Activated T-helper 1 cell treated with anti-CD3 and anti-CD28 coated beads, Interleukin-12 subunit alpha, Interleukin-12 subunit beta, Interleukin-2, Interleukin-4 antibody, amounts not matched to agents 30 ng/mL and 10 ng/mL and 1 ng/mL, durations not matched to agents 14 hours and 24 hours and 36 hours (primary cell): ENCODE measurements around the gene PPM1G. TPM values are rescaled to one million over a fixed set of nuclear protein-coding genes. Genes with fewer than 3 reads are reported as not detected.

ENCODE experiments used
- DNase-seq: peaks from one replicate; pipeline ENCODE4 v3.0.0; 2021; ENCODE audit warnings: low spot score
- H3K27ac Mint-ChIP-seq: one replicate; pipeline ENCODE4 v1.8.0; 2021; ENCODE audit warnings: mild to moderate bottlenecking, mixed read lengths
- H3K27me3 Mint-ChIP-seq: one replicate; pipeline ENCODE4 v1.8.0; 2022; ENCODE audit warnings: mild to moderate bottlenecking, moderate library complexity, mixed read lengths; ENCODE audit not compliant: insufficient read depth
- H3K36me3 Mint-ChIP-seq: one replicate; pipeline ENCODE4 v1.8.0; 2021; ENCODE audit warnings: low read depth, mixed read lengths
- H3K4me1 Mint-ChIP-seq: one replicate; pipeline ENCODE4 v1.8.0; 2021; ENCODE audit warnings: low read depth, mixed read lengths
- H3K4me3 Mint-ChIP-seq: one replicate; pipeline ENCODE4 v1.8.0; 2021; ENCODE audit warnings: mild to moderate bottlenecking, moderate library complexity, mixed read lengths
- H3K9me3 Mint-ChIP-seq: one replicate; pipeline ENCODE4 v1.8.0; 2021; ENCODE audit warnings: mixed read lengths
- intact Hi-C: fragments of 100-400 bp; cut with micrococcal nuclease; formaldehyde crosslinking; loops from one replicate; pipeline ENCODE4 v1.15.1; 2024
- total RNA-seq: library from RNA; stranded (reverse); gene quantifications from 2 replicates; pipeline ENCODE4 v1.2.3, GENCODE V29; 2022

The PPM1G gene, protein sequence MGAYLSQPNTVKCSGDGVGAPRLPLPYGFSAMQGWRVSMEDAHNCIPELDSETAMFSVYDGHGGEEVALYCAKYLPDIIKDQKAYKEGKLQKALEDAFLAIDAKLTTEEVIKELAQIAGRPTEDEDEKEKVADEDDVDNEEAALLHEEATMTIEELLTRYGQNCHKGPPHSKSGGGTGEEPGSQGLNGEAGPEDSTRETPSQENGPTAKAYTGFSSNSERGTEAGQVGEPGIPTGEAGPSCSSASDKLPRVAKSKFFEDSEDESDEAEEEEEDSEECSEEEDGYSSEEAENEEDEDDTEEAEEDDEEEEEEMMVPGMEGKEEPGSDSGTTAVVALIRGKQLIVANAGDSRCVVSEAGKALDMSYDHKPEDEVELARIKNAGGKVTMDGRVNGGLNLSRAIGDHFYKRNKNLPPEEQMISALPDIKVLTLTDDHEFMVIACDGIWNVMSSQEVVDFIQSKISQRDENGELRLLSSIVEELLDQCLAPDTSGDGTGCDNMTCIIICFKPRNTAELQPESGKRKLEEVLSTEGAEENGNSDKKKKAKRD
- total RNA-seq = 158 and 160 TPM in 2 replicates

DNA sequence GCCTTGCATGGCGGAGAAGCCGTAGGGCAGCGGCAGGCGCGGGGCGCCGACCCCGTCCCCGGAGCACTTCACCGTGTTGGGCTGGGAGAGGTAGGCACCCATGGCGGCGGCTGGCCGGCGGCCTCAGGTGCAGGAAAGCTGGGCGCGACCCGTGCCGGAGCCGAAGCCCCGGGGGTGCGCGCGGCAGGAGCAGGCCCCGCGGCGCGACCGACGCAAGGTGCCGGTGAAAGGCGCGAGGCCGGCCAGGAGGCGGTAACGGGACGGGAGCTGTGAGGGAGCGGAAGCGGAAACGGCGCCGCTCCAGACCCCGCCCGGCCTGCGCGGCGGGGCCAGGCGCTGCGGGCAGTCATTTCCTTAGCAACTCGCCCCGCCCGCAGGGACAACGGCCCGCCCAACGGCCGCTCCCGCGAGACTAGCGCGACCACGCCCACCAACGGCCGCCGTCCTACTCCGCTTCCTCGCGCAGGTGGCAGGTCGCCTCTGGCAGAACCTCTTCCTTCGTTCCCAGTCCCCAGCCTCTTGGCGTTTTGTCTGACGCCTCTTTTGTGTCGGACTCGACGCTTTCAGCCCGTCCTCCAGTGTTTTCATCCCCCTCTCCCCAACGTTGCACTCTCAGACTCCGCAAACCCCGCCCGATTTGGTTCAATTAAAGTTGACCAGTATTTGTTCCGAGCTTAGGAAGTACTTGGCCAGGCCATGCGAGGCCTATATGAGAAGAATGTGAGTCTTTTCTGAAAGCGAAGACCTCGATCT, at the start of gene PPM1G:
Gene PPM1G, minus strand, starts transcription at position 271 of the 753 bp plus-strand sequence. Its CDS starts 169 bp downstream, at position 102.
- Mint-ChIP-seq H3K4me3 (peak within 1 kb of the TSS; percentile 90), H3K9me3 (no peaks in the 10 kb centered on the region), H3K4me1 (peaks cover 29% of the 10 kb centered on the region), H3K27me3 (peaks cover 2% of the 10 kb centered on the region), H3K36me3 (peaks cover 13% of the 10 kb centered on the region), H3K27ac (peak within 1 kb of the TSS; percentile 89)
- peak; percentile 95 for DNase-seq
- intact Hi-C loops = loop anchor here (1.0 to 10.0 kb wide), 8 partner anchors 19 to 220 kb away; partner anchors contain the start of genes ATRAID, CAD, CCDC121 and EIF2B4

DNA sequence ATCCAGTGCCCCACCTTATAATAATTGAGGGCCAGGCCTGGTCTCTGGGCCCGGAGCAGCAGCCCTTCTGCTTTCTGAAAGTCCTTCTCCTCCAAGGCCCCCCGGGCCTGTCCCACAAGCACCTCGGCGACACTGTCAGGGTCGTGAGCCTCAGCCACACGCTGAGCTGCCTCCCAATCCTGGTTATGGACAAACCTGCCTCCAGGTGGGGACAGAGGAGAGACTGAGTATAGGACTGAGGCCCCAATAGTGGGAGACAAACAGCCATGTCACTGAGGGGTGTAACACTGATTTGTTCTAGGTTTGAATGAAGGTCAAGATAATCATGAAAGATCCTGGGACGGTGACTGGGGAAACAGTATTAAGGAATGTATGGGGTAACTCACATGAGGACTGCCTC, 44.6 kb upstream of the PPM1G start:
- H3K27me3 Mint-ChIP-seq = no peaks in the 10 kb centered on the region
- H3K4me1 Mint-ChIP-seq = no peaks in the 10 kb centered on the region
- intact Hi-C loops = no loop called here
- peaks cover 3% of the 10 kb centered on the region for H3K36me3 Mint-ChIP-seq
- no peak overlapping the region for H3K27ac Mint-ChIP-seq
- no peak overlapping the region for H3K4me3 Mint-ChIP-seq
- no peak for DNase-seq
- H3K9me3 Mint-ChIP-seq = no peaks in the 10 kb centered on the region

DNA sequence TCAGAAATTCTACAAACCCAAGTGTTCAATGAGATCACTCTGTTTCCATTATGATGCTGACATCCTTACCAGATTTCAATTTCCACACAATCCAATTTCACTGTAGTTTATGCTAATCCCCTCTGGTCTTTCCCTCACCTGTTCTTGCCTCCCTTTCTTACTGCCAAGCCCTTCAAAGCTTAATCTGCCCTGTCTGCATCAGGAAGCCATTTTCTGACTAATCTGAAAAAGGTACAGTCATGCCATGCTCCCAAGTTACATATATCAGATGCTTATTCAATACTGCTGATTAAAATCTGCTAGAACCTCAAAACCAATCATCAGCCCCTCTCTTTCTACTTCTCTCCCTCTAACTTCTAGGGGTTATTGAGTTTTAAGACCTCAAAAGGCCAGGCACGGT, 41.7 kb upstream of the PPM1G start:
- Mint-ChIP-seq H3K27me3 (no peaks in the 10 kb centered on the region), H3K4me3 (no peak overlapping the region), H3K27ac (no peak overlapping the region), H3K9me3 (no peaks in the 10 kb centered on the region), H3K36me3 (peaks cover 9% of the 10 kb centered on the region), H3K4me1 (peaks cover under 1% of the 10 kb centered on the region)
- DNase-seq = no peak
- intact Hi-C loops = no loop called here

DNA sequence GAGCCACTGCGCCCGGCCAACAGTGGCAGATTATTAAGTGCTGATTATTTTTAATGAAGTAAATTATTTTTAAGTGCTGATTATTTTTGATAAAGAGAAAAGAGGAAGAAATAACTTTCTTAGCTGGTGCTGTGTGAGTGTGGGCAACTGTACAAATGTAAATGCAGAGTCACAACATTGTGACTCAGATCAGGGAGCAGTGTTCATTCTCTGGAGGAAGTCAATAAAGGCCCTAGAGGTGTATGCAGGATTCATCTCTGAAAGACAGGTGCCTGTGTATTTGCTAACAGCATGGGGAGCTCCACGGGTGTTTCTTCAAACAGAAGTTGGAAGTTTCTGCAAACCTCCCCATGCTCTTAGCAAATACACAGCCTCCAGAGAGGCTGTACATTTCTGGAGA, 39.0 kb upstream of the PPM1G start:
- Mint-ChIP-seq H3K9me3 (no peaks in the 10 kb centered on the region), H3K27me3 (no peaks in the 10 kb centered on the region), H3K4me1 (peaks cover 8% of the 10 kb centered on the region), H3K27ac (no peak overlapping the region), H3K4me3 (no peak overlapping the region), H3K36me3 (peaks cover 19% of the 10 kb centered on the region)
- intact Hi-C loops = no loop called here
- no peak for DNase-seq

DNA sequence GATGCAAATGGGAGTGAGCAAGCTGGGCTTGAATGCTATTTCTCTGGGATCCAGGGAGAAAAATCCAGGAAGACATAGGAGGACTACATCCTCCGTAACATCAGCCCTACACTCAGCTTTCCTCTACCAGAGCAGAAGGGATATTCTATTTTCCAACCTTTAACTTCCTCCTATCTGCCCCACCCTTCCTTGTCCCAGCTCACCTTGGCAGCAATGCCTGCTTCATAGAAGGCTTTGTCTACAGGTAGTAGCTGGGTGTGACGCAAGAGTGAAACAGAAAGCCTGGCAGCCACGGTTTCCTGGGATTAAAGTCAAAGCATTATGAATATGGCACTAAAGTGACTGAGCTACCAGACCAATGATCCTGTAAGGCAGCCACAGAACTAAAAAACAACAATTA, 36.7 kb upstream of the PPM1G start:
- DNase-seq = no peak
- H3K9me3 Mint-ChIP-seq = no peaks in the 10 kb centered on the region
- intact Hi-C loops = no loop called here
- H3K27me3 Mint-ChIP-seq = no peaks in the 10 kb centered on the region
- H3K4me1 Mint-ChIP-seq = peaks cover 8% of the 10 kb centered on the region
- H3K36me3 Mint-ChIP-seq = peaks cover 27% of the 10 kb centered on the region
- no peak overlapping the region for H3K27ac Mint-ChIP-seq
- H3K4me3 Mint-ChIP-seq = no peak overlapping the region

DNA sequence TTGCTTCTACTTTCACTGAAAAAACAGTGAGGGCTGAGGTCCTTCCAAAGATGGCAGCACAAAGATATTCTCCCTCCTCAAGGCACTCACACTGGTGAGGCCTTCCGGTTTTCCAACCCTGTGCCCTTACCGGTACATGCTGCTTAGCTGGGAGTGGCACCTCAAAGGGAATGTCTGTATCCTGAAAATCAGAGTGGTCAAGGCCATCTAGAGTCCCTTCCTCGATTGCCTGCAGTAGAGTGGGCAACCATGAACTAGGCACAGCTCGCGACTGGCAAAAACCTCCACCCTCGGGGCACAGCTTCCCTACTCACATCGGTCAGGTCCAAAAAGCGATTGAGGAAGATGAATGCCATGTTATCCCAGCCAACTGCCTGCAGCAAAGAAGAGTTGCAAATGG, 36.2 kb upstream of the PPM1G start:
- Mint-ChIP-seq H3K4me1 (peaks cover 8% of the 10 kb centered on the region), H3K27me3 (no peaks in the 10 kb centered on the region), H3K4me3 (no peak overlapping the region), H3K9me3 (no peaks in the 10 kb centered on the region), H3K36me3 (peaks cover 31% of the 10 kb centered on the region), H3K27ac (no peak overlapping the region)
- no peak for DNase-seq
- intact Hi-C loops = no loop called here

DNA sequence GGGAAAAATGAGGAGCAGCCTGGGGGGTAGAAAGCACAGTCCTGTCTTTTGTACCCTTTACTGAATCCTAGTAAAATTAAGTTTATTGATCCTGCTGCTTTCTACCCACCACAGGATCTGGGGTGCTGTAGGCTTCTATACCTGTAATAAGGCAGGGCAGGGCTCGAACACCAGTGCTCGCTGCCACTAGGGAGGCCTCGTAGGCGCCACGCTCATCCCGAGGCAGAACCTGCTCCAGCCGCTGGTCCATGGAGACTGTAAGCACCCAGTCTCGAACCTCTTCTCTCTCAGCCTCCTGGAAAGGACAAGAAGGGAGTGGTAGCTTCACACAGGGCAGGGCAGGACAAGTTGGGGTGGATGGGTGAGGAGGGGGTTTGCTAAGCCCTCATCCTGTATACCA, 35.8 kb upstream of the PPM1G start:
- H3K27ac Mint-ChIP-seq = no peak overlapping the region
- H3K4me1 Mint-ChIP-seq = peaks cover 8% of the 10 kb centered on the region
- no peak for DNase-seq
- no peak overlapping the region for H3K4me3 Mint-ChIP-seq
- peaks cover 36% of the 10 kb centered on the region for H3K36me3 Mint-ChIP-seq
- no peaks in the 10 kb centered on the region for H3K27me3 Mint-ChIP-seq
- no peaks in the 10 kb centered on the region for H3K9me3 Mint-ChIP-seq
- intact Hi-C loops = no loop called here

DNA sequence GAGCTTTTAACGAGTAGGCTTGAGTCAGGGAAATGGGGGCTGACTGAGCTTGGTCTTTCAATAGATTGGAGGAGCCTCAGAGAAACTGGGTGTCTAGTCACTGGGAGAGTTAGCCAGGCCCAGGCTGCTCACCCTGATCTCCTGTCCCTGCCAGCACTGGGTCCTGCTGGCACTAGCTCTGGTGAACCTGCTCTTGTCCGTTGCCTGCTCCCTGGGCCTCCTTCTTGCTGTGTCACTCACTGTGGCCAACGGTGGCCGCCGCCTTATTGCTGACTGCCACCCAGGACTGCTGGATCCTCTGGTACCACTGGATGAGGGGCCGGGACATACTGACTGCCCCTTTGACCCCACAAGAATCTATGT, 33.5 kb upstream of the PPM1G start:
- Mint-ChIP-seq H3K27ac (no peak overlapping the region), H3K4me3 (no peak overlapping the region)
- intact Hi-C loops = no loop called here

DNA sequence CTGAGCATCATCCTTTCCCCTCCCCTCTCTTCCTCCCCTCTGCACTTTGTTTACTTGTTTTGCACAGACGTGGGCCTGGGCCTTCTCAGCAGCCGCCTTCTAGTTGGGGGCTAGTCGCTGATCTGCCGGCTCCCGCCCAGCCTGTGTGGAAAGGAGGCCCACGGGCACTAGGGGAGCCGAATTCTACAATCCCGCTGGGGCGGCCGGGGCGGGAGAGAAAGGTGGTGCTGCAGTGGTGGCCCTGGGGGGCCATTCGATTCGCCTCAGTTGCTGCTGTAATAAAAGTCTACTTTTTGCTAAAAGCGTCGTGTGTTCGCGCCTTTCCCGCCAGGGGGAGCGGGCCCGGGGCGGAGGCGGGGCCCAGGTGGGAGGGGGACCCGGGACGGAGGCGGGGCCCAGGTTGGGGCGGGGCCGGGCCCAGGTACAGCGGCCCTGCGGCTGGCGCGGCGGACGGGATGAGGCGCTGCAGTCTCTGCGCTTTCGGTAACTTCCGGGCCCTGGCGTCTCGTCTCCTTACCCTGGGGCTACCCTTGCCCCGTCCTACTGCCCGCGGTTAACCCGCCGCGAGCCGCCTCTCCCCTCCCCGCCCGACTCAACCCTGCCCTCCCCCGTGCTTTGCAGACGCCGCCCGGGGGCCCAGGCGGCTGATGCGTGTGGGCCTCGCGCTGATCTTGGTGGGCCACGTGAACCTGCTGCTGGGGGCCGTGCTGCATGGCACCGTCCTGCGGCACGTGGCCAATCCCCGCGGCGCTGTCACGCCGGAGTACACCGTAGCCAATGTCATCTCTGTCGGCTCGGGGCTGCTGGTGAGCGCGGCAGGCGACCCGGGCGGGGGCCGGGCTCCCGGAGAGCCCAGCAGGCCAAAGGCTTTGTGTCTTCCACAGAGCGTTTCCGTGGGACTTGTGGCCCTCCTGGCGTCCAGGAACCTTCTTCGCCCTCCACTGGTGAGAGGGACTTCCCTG, 32.8 kb upstream of the PPM1G start, which contains the start of gene KRTCAP3:
Gene KRTCAP3, plus strand, starts transcription at position 424 of the 962 bp plus-strand sequence. Its CDS starts 32 bp downstream, at position 456.
- no peak within 1 kb of the TSS for H3K4me3 Mint-ChIP-seq
- H3K4me1 Mint-ChIP-seq = peaks cover 8% of the 10 kb centered on the region
- H3K36me3 Mint-ChIP-seq = peaks cover 40% of the 10 kb centered on the region
- DNase-seq = no peak
- intact Hi-C loops = no loop called here
- no peaks in the 10 kb centered on the region for H3K9me3 Mint-ChIP-seq
- H3K27ac Mint-ChIP-seq = no peak within 1 kb of the TSS
- no peaks in the 10 kb centered on the region for H3K27me3 Mint-ChIP-seq

More for the DNA sequence above, 33.5 kb upstream of the PPM1G start:
- no peak for DNase-seq
- Mint-ChIP-seq H3K9me3 (no peaks in the 10 kb centered on the region), H3K36me3 (peaks cover 44% of the 10 kb centered on the region), H3K27me3 (no peaks in the 10 kb centered on the region), H3K4me1 (peaks cover 8% of the 10 kb centered on the region)

DNA sequence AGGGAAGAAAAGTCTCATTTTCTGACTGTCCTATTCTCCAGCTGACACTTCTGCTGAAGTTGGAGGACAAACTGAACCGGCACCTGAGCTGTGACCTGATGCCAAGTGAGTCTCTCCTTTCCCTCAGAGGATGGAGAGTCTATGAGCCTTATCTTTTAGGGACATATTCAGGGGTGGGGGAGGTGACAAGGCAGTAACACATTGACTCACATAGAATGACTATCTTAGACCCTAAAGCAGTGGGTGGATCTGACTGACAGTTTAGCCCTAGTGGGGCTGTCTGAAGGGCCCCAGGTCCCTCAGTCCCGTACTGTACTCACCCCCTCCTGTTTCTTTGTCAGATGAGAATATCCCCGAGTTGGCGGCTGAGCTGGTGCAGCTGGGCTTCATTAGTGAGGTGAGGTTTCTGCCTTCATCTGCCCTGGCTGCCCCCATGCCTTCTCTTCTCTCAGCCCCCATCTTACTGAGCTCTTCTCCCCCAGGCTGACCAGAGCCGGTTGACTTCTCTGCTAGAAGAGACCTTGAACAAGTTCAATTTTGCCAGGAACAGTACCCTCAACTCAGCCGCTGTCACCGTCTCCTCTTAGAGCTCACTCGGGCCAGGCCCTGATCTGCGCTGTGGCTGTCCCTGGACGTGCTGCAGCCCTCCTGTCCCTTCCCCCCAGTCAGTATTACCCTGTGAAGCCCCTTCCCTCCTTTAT, 32.0 kb upstream of the PPM1G start:
- Mint-ChIP-seq H3K4me1 (peaks cover 8% of the 10 kb centered on the region), H3K27ac (no peak overlapping the region), H3K4me3 (no peak overlapping the region), H3K27me3 (no peaks in the 10 kb centered on the region), H3K36me3 (peaks cover 49% of the 10 kb centered on the region), H3K9me3 (no peaks in the 10 kb centered on the region)
- DNase-seq = no peak
- intact Hi-C loops = no loop called here

DNA sequence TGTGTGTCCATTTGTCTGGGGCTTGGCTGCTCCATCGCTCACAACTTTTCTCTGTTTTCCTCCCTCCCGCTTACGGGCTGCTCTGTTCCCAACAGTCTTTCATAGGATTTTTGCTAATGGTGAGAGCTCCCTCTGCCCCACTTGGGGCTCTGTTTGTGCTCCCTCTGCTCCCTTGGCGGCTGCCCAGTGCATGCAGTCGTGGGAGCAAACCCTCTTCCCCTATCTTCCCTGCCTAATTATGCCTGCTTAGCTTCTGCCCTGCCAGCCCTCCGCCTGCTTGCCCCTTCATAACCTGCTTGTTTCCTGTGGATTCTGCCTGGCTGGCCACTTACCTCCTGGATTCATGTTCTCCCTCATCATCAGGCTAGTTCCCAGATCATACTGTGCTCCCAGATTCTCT, 26.2 kb upstream of the PPM1G start:
- H3K4me3 Mint-ChIP-seq = no peak overlapping the region
- H3K27me3 Mint-ChIP-seq = no peaks in the 10 kb centered on the region
- H3K9me3 Mint-ChIP-seq = no peaks in the 10 kb centered on the region
- no peak overlapping the region for H3K27ac Mint-ChIP-seq
- intact Hi-C loops = no loop called here
- peaks cover 63% of the 10 kb centered on the region for H3K36me3 Mint-ChIP-seq
- DNase-seq = no peak
- peaks cover 20% of the 10 kb centered on the region for H3K4me1 Mint-ChIP-seq

DNA sequence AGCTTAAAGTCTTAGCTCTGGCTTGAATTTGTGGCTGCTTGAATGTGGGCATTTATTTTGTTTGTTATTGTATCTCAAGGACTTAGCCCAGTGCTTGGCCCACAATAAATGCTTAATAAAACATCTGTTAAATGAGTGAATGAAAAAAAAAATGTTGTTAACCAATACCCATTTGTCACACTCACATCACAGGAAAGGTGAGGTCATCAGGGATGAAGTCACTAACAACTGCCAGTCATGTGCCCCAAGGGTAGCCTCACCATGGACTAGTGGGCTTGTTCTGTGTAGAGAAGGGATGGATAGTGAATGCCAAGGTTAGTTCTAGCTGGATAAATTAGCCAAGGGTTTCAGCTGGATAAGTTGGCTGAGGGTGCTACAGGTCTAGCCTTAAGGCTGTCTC, 22.0 kb upstream of the PPM1G start:
- Mint-ChIP-seq H3K27ac (peak overlapping the region; percentile 93), H3K9me3 (no peaks in the 10 kb centered on the region), H3K4me1 (peaks cover 43% of the 10 kb centered on the region), H3K36me3 (peaks cover 38% of the 10 kb centered on the region), H3K27me3 (no peaks in the 10 kb centered on the region), H3K4me3 (peak overlapping the region; percentile 80)
- intact Hi-C loops = loop anchor here (2.0 kb wide), 1 partner anchor 109 kb away; the partner anchor contains the start of gene MPV17
- DNase-seq = peak; percentile 32
